ENCODE results near the gene KNSTRN. TPM values are rescaled to one million over a fixed set of nuclear protein-coding genes. Genes with fewer than 3 reads are reported as not detected.

KNSTRN gene
- total RNA-seq, 1 donor from 2014 or later, result 30.0 TPM

DNA sequence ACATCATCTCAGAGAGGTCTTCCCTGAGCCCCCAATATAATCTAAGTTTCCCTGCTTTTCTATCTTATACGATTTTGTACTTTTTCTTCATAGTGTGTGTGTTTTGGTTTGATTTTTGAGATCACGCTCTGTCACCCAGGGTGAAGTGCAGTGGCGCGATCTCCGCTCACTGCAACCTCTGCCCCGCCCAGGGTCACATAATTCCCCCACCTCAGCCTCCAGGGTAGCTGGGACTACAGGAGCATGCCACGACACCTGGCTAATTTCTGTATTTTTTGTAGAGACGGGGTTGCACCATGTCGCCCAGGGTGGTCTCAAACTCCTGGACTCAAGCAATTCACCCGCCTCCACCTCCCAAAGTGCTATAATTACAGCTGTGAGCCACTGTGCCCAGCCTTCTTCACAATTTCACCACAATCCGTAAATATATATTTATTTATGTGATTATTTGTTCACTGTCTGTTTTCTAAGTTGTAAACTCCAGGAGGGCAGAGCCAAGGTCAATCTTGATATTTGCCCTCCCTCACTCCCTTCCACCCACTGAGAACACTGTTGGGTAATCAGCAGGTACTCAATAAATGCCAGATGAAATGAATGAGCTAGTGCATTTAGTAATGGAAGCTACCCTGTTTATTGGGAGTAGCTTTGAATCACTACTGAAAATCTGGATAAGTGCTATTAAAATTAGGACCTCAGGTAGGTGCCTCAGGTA, 547 bp upstream of the KNSTRN start:
- DNase-seq (ENCODE audit: low read depth), result no peak
- no peaks in the 10 kb centered on the region for H3K27me3 ChIP-seq (ENCODE audit: control insufficient read depth, insufficient read depth, low read length)

DNA sequence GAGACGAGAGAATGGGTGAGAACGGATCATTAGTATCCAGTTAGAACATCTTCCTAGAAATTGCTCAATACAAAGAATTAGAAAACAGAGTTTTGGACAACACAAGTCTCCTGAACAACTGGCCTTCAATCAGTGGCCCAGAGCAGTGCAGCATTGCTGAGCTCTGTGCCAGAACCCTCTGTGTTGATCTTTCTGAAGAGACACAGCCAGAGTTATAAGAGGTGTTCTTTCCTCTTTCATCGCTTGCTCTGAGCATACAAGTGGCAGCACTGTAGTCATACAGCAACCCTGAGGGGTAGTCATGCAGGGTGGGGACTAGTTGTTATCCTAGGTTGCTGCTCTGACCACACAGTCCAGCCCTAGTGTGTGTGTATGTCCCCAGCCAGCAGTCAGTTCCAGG, 4.0 kb downstream of the KNSTRN start:
- TF ChIP-seq, protein P1, sequence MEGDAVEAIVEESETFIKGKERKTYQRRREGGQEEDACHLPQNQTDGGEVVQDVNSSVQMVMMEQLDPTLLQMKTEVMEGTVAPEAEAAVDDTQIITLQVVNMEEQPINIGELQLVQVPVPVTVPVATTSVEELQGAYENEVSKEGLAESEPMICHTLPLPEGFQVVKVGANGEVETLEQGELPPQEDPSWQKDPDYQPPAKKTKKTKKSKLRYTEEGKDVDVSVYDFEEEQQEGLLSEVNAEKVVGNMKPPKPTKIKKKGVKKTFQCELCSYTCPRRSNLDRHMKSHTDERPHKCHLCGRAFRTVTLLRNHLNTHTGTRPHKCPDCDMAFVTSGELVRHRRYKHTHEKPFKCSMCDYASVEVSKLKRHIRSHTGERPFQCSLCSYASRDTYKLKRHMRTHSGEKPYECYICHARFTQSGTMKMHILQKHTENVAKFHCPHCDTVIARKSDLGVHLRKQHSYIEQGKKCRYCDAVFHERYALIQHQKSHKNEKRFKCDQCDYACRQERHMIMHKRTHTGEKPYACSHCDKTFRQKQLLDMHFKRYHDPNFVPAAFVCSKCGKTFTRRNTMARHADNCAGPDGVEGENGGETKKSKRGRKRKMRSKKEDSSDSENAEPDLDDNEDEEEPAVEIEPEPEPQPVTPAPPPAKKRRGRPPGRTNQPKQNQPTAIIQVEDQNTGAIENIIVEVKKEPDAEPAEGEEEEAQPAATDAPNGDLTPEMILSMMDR (IDR thresholded peaks at IDR 0.05; ENCODE audit: insufficient read depth, low read length, poor library complexity, severe bottlenecking), result no peak
- H3K36me3 ChIP-seq (ENCODE audit: control insufficient read depth, insufficient read depth, low read length), result peaks cover 3% of the 10 kb centered on the region
- no peak for DNase-seq (ENCODE audit: low read depth)
- no peak overlapping the region for H3K4me3 ChIP-seq (ENCODE audit: low read depth, low read length)
- no peaks in the 10 kb centered on the region for H3K27me3 ChIP-seq (ENCODE audit: control insufficient read depth, insufficient read depth, low read length)

More for the DNA sequence above, 547 bp upstream of the KNSTRN start:
- TF ChIP-seq, protein P1 (IDR thresholded peaks at IDR 0.05; ENCODE audit: insufficient read depth, low read length, poor library complexity, severe bottlenecking), result no peak
- Histone ChIP-seq H3K36me3 (ENCODE audit: control insufficient read depth, insufficient read depth, low read length) (peaks cover 3% of the 10 kb centered on the region), H3K4me3 (ENCODE audit: low read depth, low read length) (no peak overlapping the region)

DNA sequence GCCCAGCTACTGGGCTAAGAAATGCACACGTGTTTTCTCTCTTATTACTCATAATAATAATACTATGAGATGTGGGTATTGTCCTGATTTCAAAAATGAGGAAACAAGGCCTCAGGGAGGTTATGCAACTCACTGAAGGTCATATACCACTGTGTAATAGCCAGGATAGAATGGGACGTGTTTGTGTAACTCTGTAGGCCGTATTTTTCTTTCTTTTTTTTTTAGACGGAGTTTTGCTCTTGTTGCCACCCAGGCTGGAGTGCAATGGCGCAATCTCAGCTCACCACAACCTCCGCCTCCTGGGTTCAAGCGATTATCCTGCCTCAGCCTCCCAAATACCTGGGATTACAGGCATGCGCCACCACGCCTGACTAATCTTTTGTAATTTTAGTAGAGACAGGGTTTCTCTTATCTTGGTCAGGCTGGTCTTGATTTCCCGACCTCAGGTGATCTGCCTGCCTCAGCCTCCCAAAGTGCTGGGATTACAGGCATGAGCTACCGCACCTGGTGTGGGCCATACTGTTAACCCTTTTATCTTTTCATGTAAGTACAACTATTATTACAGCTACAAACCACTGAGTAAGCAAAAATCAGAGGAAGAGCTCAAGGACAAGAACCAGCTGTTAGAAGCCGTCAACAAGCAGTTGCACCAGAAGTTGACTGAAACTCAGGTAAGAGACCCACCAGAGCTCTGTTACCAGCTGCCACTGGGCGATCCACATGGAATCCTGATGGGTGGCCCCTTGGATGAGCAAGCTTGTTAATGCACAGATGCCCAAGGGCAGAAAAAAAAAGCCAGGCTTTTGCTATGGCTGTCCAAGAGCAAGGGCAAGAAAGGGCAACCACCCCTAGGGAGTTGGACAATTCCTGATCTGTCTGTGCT, 6.7 kb downstream of the KNSTRN start:
- peaks cover 3% of the 10 kb centered on the region for H3K36me3 ChIP-seq (ENCODE audit: control insufficient read depth, insufficient read depth, low read length)
- no peak for DNase-seq (ENCODE audit: low read depth)
- TF ChIP-seq, protein P1 (IDR thresholded peaks at IDR 0.05; ENCODE audit: insufficient read depth, low read length, poor library complexity, severe bottlenecking), result no peak

DNA sequence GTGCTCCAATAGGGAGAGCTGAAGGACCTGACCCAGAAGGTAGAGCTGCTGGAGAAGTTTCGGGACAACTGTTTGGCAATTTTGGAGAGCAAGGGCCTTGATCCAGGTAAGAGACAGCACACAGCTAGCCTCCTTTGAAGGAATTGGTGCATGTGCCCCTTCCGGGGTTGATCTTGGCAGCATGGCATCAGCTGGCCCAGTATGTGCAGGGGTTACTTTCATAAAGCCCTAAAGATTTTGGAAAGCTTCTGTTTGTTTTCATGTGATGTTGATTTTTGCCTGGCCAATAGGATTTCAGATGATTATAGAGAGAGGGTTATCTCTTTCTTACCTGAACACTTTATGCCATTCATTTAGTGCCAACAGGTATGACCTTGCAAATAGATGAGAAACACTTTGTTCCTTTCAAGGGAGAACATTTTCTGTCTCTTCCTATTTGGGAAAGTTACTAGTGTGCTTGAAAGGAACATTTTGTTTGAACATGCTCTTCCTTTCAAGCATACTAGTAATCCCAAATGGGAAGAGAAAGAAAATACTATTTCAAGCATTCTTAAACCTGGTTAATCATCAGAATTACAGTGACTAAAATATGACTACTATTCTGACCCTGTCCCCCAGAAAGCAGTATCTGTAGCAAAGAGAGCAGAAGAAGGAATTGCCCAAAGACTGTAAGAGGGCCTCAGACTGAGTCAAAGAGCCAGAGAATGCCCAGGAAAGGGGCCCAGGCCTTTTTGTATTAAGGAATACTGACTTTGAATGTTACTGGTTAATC, 7.5 kb downstream of the KNSTRN start:
- Histone ChIP-seq H3K36me3 (ENCODE audit: control insufficient read depth, insufficient read depth, low read length) (peaks cover 3% of the 10 kb centered on the region), H3K4me3 (ENCODE audit: low read depth, low read length) (no peak overlapping the region), H3K27me3 (ENCODE audit: control insufficient read depth, insufficient read depth, low read length) (no peaks in the 10 kb centered on the region)
- TF ChIP-seq, protein P1 (IDR thresholded peaks at IDR 0.05; ENCODE audit: insufficient read depth, low read length, poor library complexity, severe bottlenecking), result no peak
- no peak for DNase-seq (ENCODE audit: low read depth)

More for the DNA sequence above, 6.7 kb downstream of the KNSTRN start:
- Histone ChIP-seq H3K4me3 (ENCODE audit: low read depth, low read length) (no peak overlapping the region), H3K27me3 (ENCODE audit: control insufficient read depth, insufficient read depth, low read length) (no peaks in the 10 kb centered on the region)

DNA sequence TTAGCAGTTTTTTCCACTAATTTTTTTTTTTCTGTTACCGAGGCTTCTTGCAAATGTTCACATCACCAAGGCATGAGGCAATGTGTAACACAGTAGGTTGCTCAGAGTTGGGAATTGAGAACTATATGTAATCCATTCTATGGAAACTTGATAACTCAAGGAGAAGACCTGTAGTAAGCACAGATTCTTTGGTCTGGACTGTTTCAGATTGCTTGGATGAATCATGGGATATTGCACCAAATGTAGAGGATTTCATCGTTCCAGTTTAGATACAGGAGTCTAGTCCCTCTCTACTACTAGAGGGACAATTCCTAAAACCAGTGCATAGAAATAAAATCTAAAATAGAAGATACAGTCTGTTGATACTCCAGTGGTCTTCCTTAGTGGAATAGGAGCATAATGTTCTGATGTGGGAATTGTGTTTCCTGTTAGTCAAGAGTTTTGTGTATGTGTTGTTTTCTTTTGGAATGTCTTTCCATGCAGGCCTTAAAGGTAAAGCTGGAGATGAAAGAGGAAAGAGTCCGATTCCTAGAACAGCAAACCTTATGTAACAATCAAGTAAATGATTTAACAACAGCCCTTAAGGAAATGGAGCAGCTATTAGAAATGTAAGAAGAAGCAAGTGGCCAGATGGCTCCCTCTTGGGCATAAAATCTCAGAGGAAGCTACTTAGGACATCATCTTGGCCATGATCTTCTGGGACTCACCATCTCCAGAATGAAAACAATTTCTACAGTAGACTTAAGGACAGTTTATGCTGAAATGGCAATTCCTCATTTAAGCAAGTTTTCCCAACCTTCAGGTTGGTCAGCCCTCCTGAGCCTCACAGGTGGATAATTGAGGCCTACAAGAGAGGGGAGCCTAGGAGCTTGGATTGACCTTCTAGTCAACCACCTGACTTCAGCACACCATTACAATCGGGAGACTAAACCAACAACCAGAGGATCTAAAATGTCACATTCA, 10.7 kb downstream of the KNSTRN start:
- Histone ChIP-seq H3K4me3 (ENCODE audit: low read depth, low read length) (no peak overlapping the region), H3K27me3 (ENCODE audit: control insufficient read depth, insufficient read depth, low read length) (no peaks in the 10 kb centered on the region), H3K36me3 (ENCODE audit: control insufficient read depth, insufficient read depth, low read length) (no peaks in the 10 kb centered on the region)
- DNase-seq (ENCODE audit: low read depth), result no peak
- TF ChIP-seq, protein P1 (IDR thresholded peaks at IDR 0.05; ENCODE audit: insufficient read depth, low read length, poor library complexity, severe bottlenecking), result no peak

Measured in kidney epithelial cell (primary cell).